Lung (tissue), 13 donors: ENCODE data around the gene DRC7. TPM values are rescaled to one million over a fixed set of nuclear protein-coding genes. Genes with fewer than 3 reads are reported as not detected.

ENCODE experiments used
- ATAC-seq: fragments of 200-7000 bp; cut with Tn5 transposase; one replicate; pipeline ENCODE4 v1.9.1; 2020; ENCODE audit warnings: moderate number of reproducible peaks; ENCODE audit not compliant: insufficient read depth, low FRiP score
- DNase-seq, 3 donors: peaks; one replicate each; pipeline ENCODE4 v3.0.0-alpha.2; 2013 to 2017
- H3K27ac ChIP-seq, 2 donors: one replicate each; pipeline ENCODE4 v1.5.1; 2013; ENCODE audit warnings: mild to moderate bottlenecking in 2 of 2, moderate library complexity in 2 of 2, control low read depth in 1 of 2, inconsistent platforms in 1 of 2, low read depth in 1 of 2, low read length in 1 of 2
- H3K27me3 ChIP-seq, 3 donors: one replicate each; pipeline ENCODE4 v1.5.1; 2013; ENCODE audit warnings: low read length in 2 of 3; ENCODE audit not compliant: control insufficient read depth in 3 of 3, insufficient read depth in 3 of 3
- H3K36me3 ChIP-seq, 4 donors: one replicate each; pipeline ENCODE4 v1.5.1; 2013; ENCODE audit warnings: low read length in 4 of 4, mild to moderate bottlenecking in 1 of 4, moderate library complexity in 1 of 4; ENCODE audit not compliant: control insufficient read depth in 4 of 4, insufficient read depth in 4 of 4
- H3K4me1 ChIP-seq, 5 donors: one replicate each; pipeline ENCODE4 v1.5.1; 2013; ENCODE audit warnings: low read length in 5 of 5, mild to moderate bottlenecking in 2 of 5, moderate library complexity in 1 of 5; ENCODE audit not compliant: control insufficient read depth in 5 of 5, insufficient read depth in 5 of 5
- H3K4me3 ChIP-seq: one replicate; pipeline ENCODE4 v1.5.1; 2013; ENCODE audit warnings: mild to moderate bottlenecking, control low read depth, moderate library complexity
- H3K9ac ChIP-seq, 2 donors: one replicate each; pipeline ENCODE4 v1.5.1; 2013; ENCODE audit warnings: low read length in 2 of 2, control low read depth in 1 of 2; ENCODE audit not compliant: insufficient read depth in 1 of 2
- H3K9me3 ChIP-seq, 4 donors: one replicate each; pipeline ENCODE4 v1.5.1; 2013; ENCODE audit warnings: low read length in 3 of 4, mild to moderate bottlenecking in 1 of 4, moderate library complexity in 1 of 4; ENCODE audit not compliant: control insufficient read depth in 4 of 4, insufficient read depth in 3 of 4
- CTCF ChIP-seq: IDR thresholded peaks from 2 replicates; pipeline ENCODE4 v1.5.1; 2012; ENCODE audit warnings: mild to moderate bottlenecking; ENCODE audit errors: control extremely low read depth, extremely low read depth
- WGBS, 2 donors: extraction: QIAGEN DNeasy Blood & Tissue Kit; methylation state at CpG; one replicate each; pipeline ENCODE4 v1.1.7; 2013; 5-methylcytosine and 5-hydroxymethylcytosine counted together
- polyA plus RNA-seq, 2 donors: library from polyadenylated mRNA; stranded (reverse); fragments of 200-250 nt; gene quantifications; one replicate each; pipeline ENCODE4 v1.2.1, GENCODE V29; 2013
- small RNA-seq: library from RNA; depleted of rRNA; stranded (forward); fragments of <200 nt; gene quantifications from one replicate; pipeline ENCODE3, GENCODE V24; 2014; ENCODE audit warnings: low replicate concordance
- total RNA-seq, 2 donors: library from RNA; depleted of rRNA in 1 of 2; stranded (reverse); fragments of >200 nt in 1 of 2; gene quantifications; one replicate each; pipeline ENCODE4 v1.2.1, GENCODE V29; 2014 to 2021
- donor health status: control.
- donor health status: control.
- donor health status: Bipolar disorder and iron deficiency.
- donor health status: healthy.
- donor health status: DM: yes; HTN: yes; CAD: no.

The DRC7 gene
- total and polyA plus RNA-seq, 4 donors, result 2.5 to 10.9 (median 6.4) TPM

GRCh38 chr16:57781349-57781740 is 86.7 kb downstream of the DRC7 start:
- DNase-seq (no peak), ATAC-seq (no peak)
- 47 to 84% methylated on average over 1 of the region's 1 CpG for WGBS, 2 donors
- Histone ChIP-seq H3K4me3 (no peak overlapping the region), H3K27me3 (no peaks in the 10 kb centered on the region), H3K9me3 (no peaks in the 10 kb centered on the region), H3K4me1 (peaks cover 0 to 4% (median 3%) of the 10 kb centered on the region in 5 donors), H3K36me3 (peaks cover 0 to 31% (median 18%) of the 10 kb centered on the region in 4 donors), H3K9ac (no peak overlapping the region), H3K27ac (peak overlapping the region in 1 of 2 donors; percentile 37)
- TF ChIP-seq CTCF, result no peak

Small RNAs within 50 kb of the gene (small RNA-seq; reads per million reads assigned to genes)
- 0.19 reads per million, percentile 7 among the genes with 10 or more reads in this experiment for gene MIR6772

Other genes with a start within 250 kb of the DRC7 start
- gene CIAPIN1, start 247.4 kb upstream of the DRC7 start, total RNA-seq, result 10 to 100 TPM; 41.2 to 69.6 TPM
- 10 to 100 TPM; 24.0 to 34.2 TPM for gene CIAPIN1, start 247.4 kb upstream of the DRC7 start, polyA plus RNA-seq
- 10 to 100 TPM; 42.2 to 51.1 TPM for gene COQ9, start 247.3 kb upstream of the DRC7 start, total RNA-seq
- gene COQ9, start 247.3 kb upstream of the DRC7 start, polyA plus RNA-seq, result 10 to 100 TPM; 42.5 to 59.5 TPM
- gene POLR2C, start 232.1 kb upstream of the DRC7 start, total RNA-seq, result 100 to 1,000 TPM in 1 of 2 donors, 10 to 100 TPM in 1; 89.5 to 124 TPM
- 10 to 100 TPM; 65.8 to 75.4 TPM for gene POLR2C, start 232.1 kb upstream of the DRC7 start, polyA plus RNA-seq
- 10 to 100 TPM; 45.9 to 58.2 TPM for gene DOK4, start 208.3 kb upstream of the DRC7 start, total RNA-seq
- gene DOK4, start 208.3 kb upstream of the DRC7 start, polyA plus RNA-seq, result 10 to 100 TPM; 19.7 to 56.3 TPM
- 10 to 100 TPM in 1 of 2 donors, 1 to 10 TPM in 1; 9.1 to 14.0 TPM for gene CCDC102A, start 158.2 kb upstream of the DRC7 start, total RNA-seq
- gene CCDC102A, start 158.2 kb upstream of the DRC7 start, polyA plus RNA-seq, result 1 to 10 TPM; 3.6 to 4.8 TPM
- gene ADGRG5, start 152.2 kb upstream of the DRC7 start, total RNA-seq, result 1 to 10 TPM in 1 of 2 donors, under 1 TPM in 1; 0.74 to 2.0 TPM
- gene ADGRG5, start 152.2 kb upstream of the DRC7 start, polyA plus RNA-seq, result under 1 TPM; 0.43 to 0.52 TPM
- 10 to 100 TPM in 1 of 2 donors, 1 to 10 TPM in 1; 8.8 to 74.4 TPM for gene ADGRG1, start 66.2 kb upstream of the DRC7 start, total RNA-seq
- gene ADGRG1, start 66.2 kb upstream of the DRC7 start, polyA plus RNA-seq, result 10 to 100 TPM; 18.9 to 37.2 TPM
- 10 to 100 TPM in 1 of 2 donors, 1 to 10 TPM in 1; 3.9 to 14.8 TPM for gene ADGRG3, start 26.5 kb upstream of the DRC7 start, total RNA-seq
- 10 to 100 TPM in 1 of 2 donors, 1 to 10 TPM in 1; 1.8 to 66.2 TPM for gene ADGRG3, start 26.5 kb upstream of the DRC7 start, polyA plus RNA-seq
- 10 to 100 TPM; 14.9 to 39.3 TPM for gene KATNB1, start 41.0 kb downstream of the DRC7 start, total RNA-seq
- gene KATNB1, start 41.0 kb downstream of the DRC7 start, polyA plus RNA-seq, result 10 to 100 TPM; 15.2 to 25.0 TPM
- gene KIFC3, start 107.7 kb downstream of the DRC7 start, total RNA-seq, result 100 to 1,000 TPM in 1 of 2 donors, 10 to 100 TPM in 1; 84.6 to 137 TPM
- gene KIFC3, start 107.7 kb downstream of the DRC7 start, polyA plus RNA-seq, result 10 to 100 TPM; 65.9 to 94.5 TPM